Testis (tissue), 2 donors: ENCODE results near the gene NYAP2.

Experiments
- POLR2A ChIP-seq: fragments of 450-650 bp; IDR thresholded peaks from one replicate; pipeline ENCODE4 v1.6.1; 2017; ENCODE audit warnings: antibody characterized with exemption, mild to moderate bottlenecking, moderate library complexity
- TF ChIP-seq, protein P1 (sequence below), 3 experiments: fragments of 450-650 bp in 2 of 3; fragments of 200-600 bp in 1 of 3; sonication (generic) in 1 of 3; IDR thresholded peaks; one replicate each; pipeline ENCODE4 v1.5.1; 2016 to 2019; ENCODE audit warnings: antibody characterized with exemption in 3 of 3, mild to moderate bottlenecking in 2 of 3, moderate library complexity in 1 of 3

- TF ChIP-seq, protein P1, sequence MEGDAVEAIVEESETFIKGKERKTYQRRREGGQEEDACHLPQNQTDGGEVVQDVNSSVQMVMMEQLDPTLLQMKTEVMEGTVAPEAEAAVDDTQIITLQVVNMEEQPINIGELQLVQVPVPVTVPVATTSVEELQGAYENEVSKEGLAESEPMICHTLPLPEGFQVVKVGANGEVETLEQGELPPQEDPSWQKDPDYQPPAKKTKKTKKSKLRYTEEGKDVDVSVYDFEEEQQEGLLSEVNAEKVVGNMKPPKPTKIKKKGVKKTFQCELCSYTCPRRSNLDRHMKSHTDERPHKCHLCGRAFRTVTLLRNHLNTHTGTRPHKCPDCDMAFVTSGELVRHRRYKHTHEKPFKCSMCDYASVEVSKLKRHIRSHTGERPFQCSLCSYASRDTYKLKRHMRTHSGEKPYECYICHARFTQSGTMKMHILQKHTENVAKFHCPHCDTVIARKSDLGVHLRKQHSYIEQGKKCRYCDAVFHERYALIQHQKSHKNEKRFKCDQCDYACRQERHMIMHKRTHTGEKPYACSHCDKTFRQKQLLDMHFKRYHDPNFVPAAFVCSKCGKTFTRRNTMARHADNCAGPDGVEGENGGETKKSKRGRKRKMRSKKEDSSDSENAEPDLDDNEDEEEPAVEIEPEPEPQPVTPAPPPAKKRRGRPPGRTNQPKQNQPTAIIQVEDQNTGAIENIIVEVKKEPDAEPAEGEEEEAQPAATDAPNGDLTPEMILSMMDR (IDR thresholded peaks at IDR 0.05) = no peak
- no peak for TF ChIP-seq POLR2A
Measured at GRCh38 chr2:225573603-225574002, 174.1 kb downstream of the NYAP2 start.
